ENCODE measurements around the gene FAM227A. TPM values are rescaled to one million over a fixed set of nuclear protein-coding genes. Genes with fewer than 3 reads are reported as not detected.
"Not testable (repeated sequence)": the region's sequence is repeated elsewhere in the genome, so short reads cannot be mapped to it uniquely, and the experiment has no call there.

FAM227A gene
- total and polyA plus RNA-seq, 7 experiments from 2014 or later = 0.05 to 1.0 (median 0.30) TPM; not detected in 3

GRCh38 chr22:38653741-38654140, 2.5 kb downstream of the FAM227A start:
- Histone ChIP-seq H3K4me1 (ENCODE audit: control insufficient read depth in 2 of 2, insufficient read depth in 2 of 2, low read length in 2 of 2) (peaks cover 4 to 9% of the 10 kb centered on the region in 2 donors), H3K9me3 (ENCODE audit: control insufficient read depth in 2 of 3, low read length in 3 of 3) (no peaks in the 10 kb centered on the region), H3K27ac (ENCODE audit: low read depth, low read length) (no peak overlapping the region), H3K27me3 (ENCODE audit: control insufficient read depth in 2 of 2, insufficient read depth in 2 of 2, low read length in 2 of 2) (no peaks in the 10 kb centered on the region), H3K36me3 (ENCODE audit: control insufficient read depth in 2 of 3, insufficient read depth in 3 of 3, low read length in 3 of 3) (peaks cover 0 to 4% (median 0%) of the 10 kb centered on the region in 3 experiments), H3K4me3 (ENCODE audit: low read length) (no peak overlapping the region)
- intact Hi-C loops (cut with micrococcal nuclease) = no loop called here
- ChIA-PET CTCF (interaction anchor here (0.7 kb wide), 1 partner anchor 52 kb away, joined by 7 read pairs; no protein-coding TSS in a partner anchor), POLR2A (no interaction called here)
- H3K9me3 Mint-ChIP-seq = no peaks in the 10 kb centered on the region
- peak overlapping the region in 2 of 9 donors; percentile 15 to 74 for H3K27ac Mint-ChIP-seq
- H3K27me3 Mint-ChIP-seq = peaks cover 0 to 2% (median 0%) of the 10 kb centered on the region in 5 donors
- DNase-seq = no peak
- H3K4me3 Mint-ChIP-seq = peak overlapping the region in 6 of 10 donors; percentile 19 to 62 (median 44)
- H3K4me1 Mint-ChIP-seq = peaks cover 4 to 22% (median 18%) of the 10 kb centered on the region in 7 donors
- H3K36me3 Mint-ChIP-seq = no peaks in the 10 kb centered on the region
- no peak for ATAC-seq

GRCh38 chr22:38652859-38653258, 3.3 kb downstream of the FAM227A start:
- peak in 1 of 9 donors; percentile 8 for DNase-seq
- peaks cover 0 to 17% (median 13%) of the 10 kb centered on the region in 7 donors for H3K4me1 Mint-ChIP-seq
- intact Hi-C loops (cut with micrococcal nuclease) = no loop called here

GRCh38 chr22:38649841-38650522, 6.2 kb downstream of the FAM227A start:
- ChIA-PET POLR2A (no interaction called here), CTCF (no interaction called here)
- H3K4me1 ChIP-seq (ENCODE audit: control insufficient read depth in 2 of 2, insufficient read depth in 2 of 2, low read length in 2 of 2) = no peaks in the 10 kb centered on the region
- DNase-seq = no peak
- no peak for ATAC-seq
- no peaks in the 10 kb centered on the region for H3K9me3 ChIP-seq (ENCODE audit: control insufficient read depth in 2 of 3, low read length in 3 of 3)
- no peak overlapping the region for H3K27ac Mint-ChIP-seq
- H3K36me3 ChIP-seq (ENCODE audit: control insufficient read depth in 2 of 3, insufficient read depth in 3 of 3, low read length in 3 of 3) = no peaks in the 10 kb centered on the region
- H3K4me3 ChIP-seq (ENCODE audit: low read length) = no peak overlapping the region
- no peak overlapping the region for H3K4me3 Mint-ChIP-seq
- H3K27ac ChIP-seq (ENCODE audit: low read depth, low read length) = no peak overlapping the region
- intact Hi-C loops (cut with micrococcal nuclease) = no loop called here
- H3K36me3 Mint-ChIP-seq = no peaks in the 10 kb centered on the region
- H3K27me3 Mint-ChIP-seq = peaks cover 0 to 4% (median 0%) of the 10 kb centered on the region in 5 donors
- peaks cover 0 to 4% (median 0%) of the 10 kb centered on the region in 7 donors for H3K4me1 Mint-ChIP-seq
- H3K27me3 ChIP-seq (ENCODE audit: control insufficient read depth in 2 of 2, insufficient read depth in 2 of 2, low read length in 2 of 2) = no peaks in the 10 kb centered on the region
- H3K9me3 Mint-ChIP-seq = no peaks in the 10 kb centered on the region

More at GRCh38 chr22:38652859-38653258, 3.3 kb downstream of the FAM227A start:
- Mint-ChIP-seq H3K36me3 (no peaks in the 10 kb centered on the region), H3K9me3 (no peaks in the 10 kb centered on the region), H3K27me3 (peaks cover 0 to 4% (median 0%) of the 10 kb centered on the region in 5 donors), H3K4me3 (no peak overlapping the region), H3K27ac (no peak overlapping the region)
- Histone ChIP-seq H3K36me3 (ENCODE audit: control insufficient read depth in 2 of 3, insufficient read depth in 3 of 3, low read length in 3 of 3) (peaks cover 0 to 4% (median 0%) of the 10 kb centered on the region in 3 experiments), H3K27me3 (ENCODE audit: control insufficient read depth in 2 of 2, insufficient read depth in 2 of 2, low read length in 2 of 2) (no peaks in the 10 kb centered on the region), H3K4me1 (ENCODE audit: control insufficient read depth in 2 of 2, insufficient read depth in 2 of 2, low read length in 2 of 2) (peaks cover 4 to 9% of the 10 kb centered on the region in 2 donors), H3K4me3 (ENCODE audit: low read length) (no peak overlapping the region), H3K27ac (ENCODE audit: low read depth, low read length) (no peak overlapping the region), H3K9me3 (ENCODE audit: control insufficient read depth in 2 of 3, low read length in 3 of 3) (no peaks in the 10 kb centered on the region)
- ATAC-seq = no peak
- POLR2A ChIA-PET = interaction anchor here (0.6 to 0.8 kb wide), 3 partner anchors 81 to 715 kb away, joined by 3 to 4 read pairs (median 3); no protein-coding TSS in a partner anchor
- CTCF ChIA-PET = interaction anchor here (0.6 kb wide), 1 partner anchor 12 kb away, joined by 4 read pairs; no protein-coding TSS in a partner anchor

- no peak overlapping the region for H3K27ac ChIP-seq (ENCODE audit: low read depth, low read length)
- no peaks in the 10 kb centered on the region for H3K4me1 Mint-ChIP-seq
- no peaks in the 10 kb centered on the region for H3K9me3 Mint-ChIP-seq
- no peaks in the 10 kb centered on the region for H3K27me3 ChIP-seq (ENCODE audit: control insufficient read depth in 2 of 2, insufficient read depth in 2 of 2, low read length in 2 of 2)
- ChIA-PET CTCF (no interaction called here), POLR2A (no interaction called here)
- no peaks in the 10 kb centered on the region for H3K9me3 ChIP-seq (ENCODE audit: control insufficient read depth in 2 of 3, low read length in 3 of 3)
- no peak for ATAC-seq
- H3K4me1 ChIP-seq (ENCODE audit: control insufficient read depth in 2 of 2, insufficient read depth in 2 of 2, low read length in 2 of 2) = no peaks in the 10 kb centered on the region
- no peaks in the 10 kb centered on the region for H3K36me3 Mint-ChIP-seq
- no peak overlapping the region for H3K4me3 Mint-ChIP-seq
- H3K4me3 ChIP-seq (ENCODE audit: low read length) = no peak overlapping the region
- H3K27me3 Mint-ChIP-seq = peaks cover 4 to 27% (median 7%) of the 10 kb centered on the region in 5 donors
- no peaks in the 10 kb centered on the region for H3K36me3 ChIP-seq (ENCODE audit: control insufficient read depth in 2 of 3, insufficient read depth in 3 of 3, low read length in 3 of 3)
- DNase-seq = no peak
- no peak overlapping the region for H3K27ac Mint-ChIP-seq
- intact Hi-C loops (cut with micrococcal nuclease) = no loop called here
These were observed 10.8 kb downstream of the FAM227A start for GRCh38 chr22:38645430-38645829.

GRCh38 chr22:38644245-38644644, 11.9 kb downstream of the FAM227A start:
- CTCF ChIA-PET = not testable (repeated sequence)

GRCh38 chr22:38641476-38642040, 14.6 kb downstream of the FAM227A start:
- intact Hi-C loops (cut with micrococcal nuclease) = no loop called here
- Mint-ChIP-seq H3K4me3 (no peak overlapping the region), H3K27ac (no peak overlapping the region), H3K36me3 (no peaks in the 10 kb centered on the region), H3K27me3 (peaks cover 4 to 22% (median 7%) of the 10 kb centered on the region in 5 donors), H3K9me3 (no peaks in the 10 kb centered on the region), H3K4me1 (no peaks in the 10 kb centered on the region)
- H3K27ac ChIP-seq (ENCODE audit: low read depth, low read length) = no peak overlapping the region
- CTCF ChIA-PET = no interaction called here
- no peaks in the 10 kb centered on the region for H3K4me1 ChIP-seq (ENCODE audit: control insufficient read depth in 2 of 2, insufficient read depth in 2 of 2, low read length in 2 of 2)
- DNase-seq (no peak), ATAC-seq (no peak)
- POLR2A ChIA-PET = interaction anchor here (0.5 to 0.7 kb wide), 2 partner anchors 13 to 40 kb away, joined by 3 to 4 read pairs; partner anchors contain the start of gene TOMM22
- no peak overlapping the region for H3K4me3 ChIP-seq (ENCODE audit: low read length)
- H3K36me3 ChIP-seq (ENCODE audit: control insufficient read depth in 2 of 3, insufficient read depth in 3 of 3, low read length in 3 of 3) = no peaks in the 10 kb centered on the region
- no peaks in the 10 kb centered on the region for H3K9me3 ChIP-seq (ENCODE audit: control insufficient read depth in 2 of 3, low read length in 3 of 3)
- no peaks in the 10 kb centered on the region for H3K27me3 ChIP-seq (ENCODE audit: control insufficient read depth in 2 of 2, insufficient read depth in 2 of 2, low read length in 2 of 2)

More at GRCh38 chr22:38644245-38644644, 11.9 kb downstream of the FAM227A start:
- H3K4me1 Mint-ChIP-seq; H3K9me3 ChIP-seq (ENCODE audit: control insufficient read depth in 2 of 3, low read length in 3 of 3); H3K4me3 ChIP-seq (ENCODE audit: low read length); POLR2A ChIA-PET; H3K27ac ChIP-seq (ENCODE audit: low read depth, low read length); DNase-seq; H3K27me3 ChIP-seq (ENCODE audit: control insufficient read depth in 2 of 2, insufficient read depth in 2 of 2, low read length in 2 of 2); H3K27ac Mint-ChIP-seq; H3K4me1 ChIP-seq (ENCODE audit: control insufficient read depth in 2 of 2, insufficient read depth in 2 of 2, low read length in 2 of 2); H3K36me3 Mint-ChIP-seq; intact Hi-C loops (cut with micrococcal nuclease); H3K9me3 Mint-ChIP-seq; H3K36me3 ChIP-seq (ENCODE audit: control insufficient read depth in 2 of 3, insufficient read depth in 3 of 3, low read length in 3 of 3); H3K4me3 Mint-ChIP-seq: not testable (repeated sequence)
- H3K27me3 Mint-ChIP-seq = peaks cover 4 to 27% (median 7%) of the 10 kb centered on the region in 5 donors
- ATAC-seq = peak; percentile 70

All from naive thymus-derived CD4-positive, alpha-beta T cell (primary cell).